Measurements from ENCODE around the gene LGR4. TPM values are rescaled to one million over a fixed set of nuclear protein-coding genes. Genes with fewer than 3 reads are reported as not detected.

The LGR4 gene
- total RNA-seq, 6 experiments from 2014 or later: 13.9 to 20.2 (median 17.7) TPM

- peaks cover 31% of the 10 kb centered on the region for H3K4me1 Mint-ChIP-seq (ENCODE audit: low read depth)
- TF ChIP-seq CTCF (IDR thresholded peaks at IDR 0.05): no peak
- H3K4me3 Mint-ChIP-seq: no peak overlapping the region
- no peaks in the 10 kb centered on the region for H3K9me3 Mint-ChIP-seq
- H3K36me3 Mint-ChIP-seq (ENCODE audit: low read depth): peaks cover 7% of the 10 kb centered on the region; the same call in 1 of the 2 replicates
- H3K27me3 Mint-ChIP-seq (ENCODE audit: insufficient read depth): peaks cover 2% of the 10 kb centered on the region; the same call in 1 of the 2 replicates
- no peak overlapping the region for H3K27ac Mint-ChIP-seq
- no peak for DNase-seq
Observed at GRCh38 chr11:27381238-27381666, 91.3 kb downstream of the LGR4 start.

- Mint-ChIP-seq H3K27ac (no peak overlapping the region), H3K27me3 (ENCODE audit: insufficient read depth) (peaks cover 2% of the 10 kb centered on the region; the same call in 1 of the 2 replicates), H3K9me3 (no peaks in the 10 kb centered on the region), H3K36me3 (ENCODE audit: low read depth) (peaks cover 7% of the 10 kb centered on the region; the same call in 1 of the 2 replicates), H3K4me1 (ENCODE audit: low read depth) (peaks cover 27% of the 10 kb centered on the region), H3K4me3 (no peak overlapping the region)
- DNase-seq: no peak
- no peak for TF ChIP-seq CTCF (IDR thresholded peaks at IDR 0.05)
Observed at GRCh38 chr11:27380771-27381170, 91.8 kb downstream of the LGR4 start.

- DNase-seq: no peak
- no peak overlapping the region for H3K27ac Mint-ChIP-seq
- no peaks in the 10 kb centered on the region for H3K27me3 Mint-ChIP-seq (ENCODE audit: insufficient read depth)
- TF ChIP-seq CTCF (IDR thresholded peaks at IDR 0.05): no peak
- no peak overlapping the region for H3K4me3 Mint-ChIP-seq
- peaks cover 13% of the 10 kb centered on the region for H3K4me1 Mint-ChIP-seq (ENCODE audit: low read depth)
- H3K9me3 Mint-ChIP-seq: no peaks in the 10 kb centered on the region
- H3K36me3 Mint-ChIP-seq (ENCODE audit: low read depth): peaks cover 3% of the 10 kb centered on the region; the same call in 1 of the 2 replicates
Observed at GRCh38 chr11:27379449-27379848, 93.1 kb downstream of the LGR4 start.

- TF ChIP-seq CTCF (IDR thresholded peaks at IDR 0.05): no peak
- Mint-ChIP-seq H3K4me3 (no peak overlapping the region), H3K27me3 (ENCODE audit: insufficient read depth) (no peaks in the 10 kb centered on the region), H3K27ac (no peak overlapping the region), H3K36me3 (ENCODE audit: low read depth) (no peaks in the 10 kb centered on the region; the same call in 1 of the 2 replicates), H3K9me3 (no peaks in the 10 kb centered on the region), H3K4me1 (ENCODE audit: low read depth) (peaks cover 3% of the 10 kb centered on the region; the same call in 1 of the 2 replicates)
- DNase-seq: no peak
Observed at GRCh38 chr11:27375370-27375769, 97.2 kb downstream of the LGR4 start.

GRCh38 chr11:27373856-27374602, 98.6 kb downstream of the LGR4 start:
- no peaks in the 10 kb centered on the region for H3K9me3 Mint-ChIP-seq
- H3K36me3 Mint-ChIP-seq (ENCODE audit: low read depth): no peaks in the 10 kb centered on the region; the same call in 1 of the 2 replicates
- H3K27me3 Mint-ChIP-seq (ENCODE audit: insufficient read depth): no peaks in the 10 kb centered on the region
- TF ChIP-seq CTCF (IDR thresholded peaks at IDR 0.05): no peak
- no peak overlapping the region for H3K4me3 Mint-ChIP-seq
- peaks cover 7% of the 10 kb centered on the region; the same call in 1 of the 2 replicates for H3K4me1 Mint-ChIP-seq (ENCODE audit: low read depth)
- H3K27ac Mint-ChIP-seq: no peak overlapping the region
- DNase-seq: no peak
